ENCODE measurements around the gene TPBGL. TPM values are rescaled to one million over a fixed set of nuclear protein-coding genes. Genes with fewer than 3 reads are reported as not detected.

The TPBGL gene
- polyA plus RNA-seq, 1 donor: 0.39 TPM

DNA sequence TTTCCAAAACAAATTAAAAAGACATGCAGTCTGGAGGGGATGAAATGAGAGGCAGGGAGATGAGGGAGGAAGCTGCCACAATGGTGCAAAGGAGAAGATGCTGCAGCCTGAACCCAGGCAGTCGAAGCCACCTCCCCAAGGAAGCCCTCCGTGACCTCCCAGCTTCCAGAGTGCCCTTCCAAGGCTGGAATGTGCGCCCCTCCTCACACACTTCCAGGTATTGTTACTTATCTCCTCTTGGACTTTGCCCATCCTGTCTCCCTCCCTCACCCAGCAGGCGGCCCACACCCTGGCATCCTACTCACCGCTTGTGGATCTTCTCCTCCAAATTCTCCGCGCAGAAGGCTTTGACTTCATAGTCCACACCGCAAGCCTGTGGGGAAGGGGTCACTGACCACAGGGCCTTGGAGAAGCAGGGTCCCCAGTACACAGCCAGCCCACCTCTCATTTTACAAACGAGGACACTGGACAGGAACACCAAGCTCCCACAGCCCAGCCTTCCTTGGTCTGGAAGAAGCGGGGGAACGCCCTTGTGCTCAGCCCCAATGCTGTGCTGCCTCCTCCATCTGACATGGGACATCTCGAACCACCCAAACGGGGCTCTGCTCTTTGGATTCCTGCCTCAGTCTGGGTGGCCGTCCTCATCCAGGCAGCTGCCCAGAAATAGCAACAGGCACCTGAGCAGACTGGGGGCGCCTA is 40.3 kb downstream of the TPBGL start:
- WGBS (ENCODE audit: insufficient coverage, low lambda C conversion rate): no CpG with 5 or more reads among the region's 15 CpGs
- Histone ChIP-seq H3K9me3 (ENCODE audit: control insufficient read depth, low read depth, low read length) (no peaks in the 10 kb centered on the region), H3K27ac (ENCODE audit: low read length) (peak overlapping the region; percentile 22), H3K4me3 (ENCODE audit: low read length) (no peak overlapping the region), H3K27me3 (ENCODE audit: control insufficient read depth, insufficient read depth, low read length) (no peaks in the 10 kb centered on the region), H3K4me1 (ENCODE audit: control insufficient read depth, insufficient read depth, low read length) (peaks cover 11% of the 10 kb centered on the region), H3K36me3 (ENCODE audit: control insufficient read depth, insufficient read depth, low read length) (peaks cover 82% of the 10 kb centered on the region)
- DNase-seq: peak; percentile 53 to 81

DNA sequence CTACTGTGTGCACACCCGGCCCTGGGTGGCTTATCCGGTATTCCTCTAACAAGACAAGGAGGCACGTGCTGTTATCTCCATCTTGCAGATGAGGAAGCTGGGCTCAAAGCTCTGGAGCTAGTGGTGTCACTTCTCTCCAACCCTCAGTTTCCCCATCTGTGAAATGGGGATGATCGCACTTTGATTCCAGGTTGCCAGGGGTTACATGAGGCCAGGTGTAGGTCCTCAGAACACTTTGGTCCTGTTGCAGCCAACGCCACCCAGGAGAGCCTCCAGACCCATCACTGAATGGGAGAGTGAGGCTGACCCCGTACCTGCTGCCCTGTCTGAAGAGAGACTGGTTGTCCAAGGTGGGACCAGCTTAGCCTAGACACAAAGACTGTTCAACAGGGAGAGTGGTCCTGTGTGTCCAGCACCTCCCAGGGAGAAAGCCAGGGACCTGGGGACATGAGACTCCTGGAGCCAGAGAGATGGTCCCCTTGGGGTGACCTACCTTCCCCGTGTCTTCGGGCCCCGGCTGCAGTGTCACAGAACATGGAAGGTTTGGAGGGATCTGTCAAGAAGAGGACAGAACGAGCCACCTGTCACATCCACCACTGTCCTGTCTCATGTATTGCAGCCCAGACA is 41.0 kb downstream of the TPBGL start:
- WGBS (ENCODE audit: insufficient coverage, low lambda C conversion rate): no CpG with 5 or more reads among the region's 10 CpGs
- Histone ChIP-seq H3K9me3 (ENCODE audit: control insufficient read depth, low read depth, low read length) (no peaks in the 10 kb centered on the region), H3K27ac (ENCODE audit: low read length) (no peak overlapping the region), H3K36me3 (ENCODE audit: control insufficient read depth, insufficient read depth, low read length) (peaks cover 84% of the 10 kb centered on the region), H3K4me1 (ENCODE audit: control insufficient read depth, insufficient read depth, low read length) (peaks cover 11% of the 10 kb centered on the region), H3K27me3 (ENCODE audit: control insufficient read depth, insufficient read depth, low read length) (no peaks in the 10 kb centered on the region), H3K4me3 (ENCODE audit: low read length) (no peak overlapping the region)
- DNase-seq: no peak

DNA sequence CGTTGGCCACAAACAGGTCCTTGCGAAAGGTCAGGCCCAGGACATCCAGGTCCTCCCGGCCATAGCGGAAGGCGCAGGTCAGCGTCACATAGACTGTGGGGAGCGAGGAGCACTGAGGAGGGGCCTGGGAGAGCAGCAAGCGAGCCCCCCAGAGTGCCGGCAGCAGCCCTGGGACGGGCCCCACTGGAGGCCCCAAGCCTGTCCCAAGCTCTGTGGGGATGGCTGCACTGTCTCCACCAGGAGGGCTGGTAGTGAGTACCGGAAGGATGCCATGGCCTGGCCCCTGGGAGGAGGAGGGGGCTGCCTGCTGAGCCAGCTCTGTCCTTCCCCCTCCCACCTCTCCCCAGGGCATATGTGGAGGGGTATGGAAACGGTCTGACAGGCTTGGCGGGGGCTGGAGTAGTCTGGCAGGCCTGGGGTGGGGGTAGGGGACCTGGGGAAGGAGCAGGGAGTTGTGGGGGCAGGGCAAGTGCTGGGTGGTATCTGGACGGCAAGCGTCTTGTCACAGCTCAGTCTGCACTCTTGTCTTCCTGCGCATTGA is 42.9 kb downstream of the TPBGL start:
- 100% methylated on average over 3 of the region's 16 CpGs for WGBS (ENCODE audit: insufficient coverage, low lambda C conversion rate)
- peaks cover 11% of the 10 kb centered on the region for H3K4me1 ChIP-seq (ENCODE audit: control insufficient read depth, insufficient read depth, low read length)
- H3K9me3 ChIP-seq (ENCODE audit: control insufficient read depth, low read depth, low read length): no peaks in the 10 kb centered on the region
- H3K27ac ChIP-seq (ENCODE audit: low read length): no peak overlapping the region
- peaks cover 77% of the 10 kb centered on the region for H3K36me3 ChIP-seq (ENCODE audit: control insufficient read depth, insufficient read depth, low read length)
- DNase-seq: no peak
- H3K27me3 ChIP-seq (ENCODE audit: control insufficient read depth, insufficient read depth, low read length): no peaks in the 10 kb centered on the region
- no peak overlapping the region for H3K4me3 ChIP-seq (ENCODE audit: low read length)

- DNase-seq: no peak
- Histone ChIP-seq H3K36me3 (ENCODE audit: control insufficient read depth, insufficient read depth, low read length) (peaks cover 77% of the 10 kb centered on the region), H3K4me1 (ENCODE audit: control insufficient read depth, insufficient read depth, low read length) (peaks cover 5% of the 10 kb centered on the region), H3K4me3 (ENCODE audit: low read length) (no peak overlapping the region), H3K9me3 (ENCODE audit: control insufficient read depth, low read depth, low read length) (no peaks in the 10 kb centered on the region), H3K27ac (ENCODE audit: low read length) (no peak overlapping the region), H3K27me3 (ENCODE audit: control insufficient read depth, insufficient read depth, low read length) (no peaks in the 10 kb centered on the region)
- no CpG with 5 or more reads among the region's 5 CpGs for WGBS (ENCODE audit: insufficient coverage, low lambda C conversion rate)
These were observed 45.3 kb downstream of the TPBGL start for GRCh38 chr11:75285776-75286360.

DNA sequence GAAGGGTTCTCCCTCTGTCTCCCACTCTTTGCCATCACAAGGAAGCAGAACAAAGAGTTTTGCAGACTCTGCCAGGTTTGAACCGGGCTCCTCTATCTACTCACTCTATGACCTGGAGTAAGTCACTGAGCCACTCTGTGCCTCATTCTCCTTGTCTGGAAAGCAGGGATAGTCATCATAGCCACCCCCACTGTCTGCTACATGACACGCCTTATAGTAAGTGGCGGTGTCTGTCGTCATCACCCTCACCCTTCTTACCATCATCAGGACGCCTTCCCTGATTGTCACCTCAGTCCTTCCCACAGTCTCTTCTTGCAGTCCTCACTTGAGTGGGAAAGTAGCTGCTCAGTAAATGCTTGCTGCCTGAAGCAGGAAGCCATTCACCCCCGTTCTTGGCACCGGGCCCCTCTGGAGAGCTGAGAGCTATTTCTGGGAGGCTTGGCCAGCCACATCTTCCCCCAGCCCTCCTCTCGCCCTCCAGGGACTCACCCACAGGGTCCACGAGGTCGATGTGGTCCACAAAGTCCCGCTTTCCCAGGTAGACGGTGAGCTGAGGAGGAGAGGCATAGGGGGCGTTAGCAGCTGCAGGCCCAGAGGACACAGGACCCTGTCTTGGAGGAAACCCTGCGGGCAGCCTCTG is 46.4 kb downstream of the TPBGL start:
- DNase-seq: no peak
- no peaks in the 10 kb centered on the region for H3K9me3 ChIP-seq (ENCODE audit: control insufficient read depth, low read depth, low read length)
- no peak overlapping the region for H3K4me3 ChIP-seq (ENCODE audit: low read length)
- WGBS (ENCODE audit: insufficient coverage, low lambda C conversion rate): 93% methylated on average over 3 of the region's 14 CpGs
- peaks cover 73% of the 10 kb centered on the region for H3K36me3 ChIP-seq (ENCODE audit: control insufficient read depth, insufficient read depth, low read length)
- no peak overlapping the region for H3K27ac ChIP-seq (ENCODE audit: low read length)
- no peaks in the 10 kb centered on the region for H3K4me1 ChIP-seq (ENCODE audit: control insufficient read depth, insufficient read depth, low read length)
- H3K27me3 ChIP-seq (ENCODE audit: control insufficient read depth, insufficient read depth, low read length): no peaks in the 10 kb centered on the region

GRCh38 chr11:75287579-75287978 is 47.0 kb downstream of the TPBGL start:
- H3K27ac ChIP-seq (ENCODE audit: low read length): no peak overlapping the region
- no peaks in the 10 kb centered on the region for H3K4me1 ChIP-seq (ENCODE audit: control insufficient read depth, insufficient read depth, low read length)
- H3K4me3 ChIP-seq (ENCODE audit: low read length): no peak overlapping the region
- no peaks in the 10 kb centered on the region for H3K27me3 ChIP-seq (ENCODE audit: control insufficient read depth, insufficient read depth, low read length)
- no CpG with 5 or more reads among the region's 17 CpGs for WGBS (ENCODE audit: insufficient coverage, low lambda C conversion rate)
- no peak for DNase-seq
- H3K36me3 ChIP-seq (ENCODE audit: control insufficient read depth, insufficient read depth, low read length): peaks cover 66% of the 10 kb centered on the region
- no peaks in the 10 kb centered on the region for H3K9me3 ChIP-seq (ENCODE audit: control insufficient read depth, low read depth, low read length)

- Histone ChIP-seq H3K9me3 (ENCODE audit: control insufficient read depth, low read depth, low read length) (no peaks in the 10 kb centered on the region), H3K4me3 (ENCODE audit: low read length) (no peak overlapping the region), H3K27me3 (ENCODE audit: control insufficient read depth, insufficient read depth, low read length) (no peaks in the 10 kb centered on the region), H3K36me3 (ENCODE audit: control insufficient read depth, insufficient read depth, low read length) (peaks cover 51% of the 10 kb centered on the region), H3K4me1 (ENCODE audit: control insufficient read depth, insufficient read depth, low read length) (no peaks in the 10 kb centered on the region), H3K27ac (ENCODE audit: low read length) (no peak overlapping the region)
- 60% methylated on average over 1 of the region's 6 CpGs for WGBS (ENCODE audit: insufficient coverage, low lambda C conversion rate)
- no peak for DNase-seq
These were observed 48.9 kb downstream of the TPBGL start for GRCh38 chr11:75289511-75289760.

- Histone ChIP-seq H3K27me3 (ENCODE audit: control insufficient read depth, insufficient read depth, low read length) (no peaks in the 10 kb centered on the region), H3K36me3 (ENCODE audit: control insufficient read depth, insufficient read depth, low read length) (peaks cover 49% of the 10 kb centered on the region), H3K4me1 (ENCODE audit: control insufficient read depth, insufficient read depth, low read length) (no peaks in the 10 kb centered on the region), H3K4me3 (ENCODE audit: low read length) (no peak overlapping the region), H3K27ac (ENCODE audit: low read length) (no peak overlapping the region), H3K9me3 (ENCODE audit: control insufficient read depth, low read depth, low read length) (no peaks in the 10 kb centered on the region)
- no CpG with 5 or more reads among the region's 12 CpGs for WGBS (ENCODE audit: insufficient coverage, low lambda C conversion rate)
- DNase-seq: no peak
These were observed 49.3 kb downstream of the TPBGL start for GRCh38 chr11:75289919-75290318.

DNA sequence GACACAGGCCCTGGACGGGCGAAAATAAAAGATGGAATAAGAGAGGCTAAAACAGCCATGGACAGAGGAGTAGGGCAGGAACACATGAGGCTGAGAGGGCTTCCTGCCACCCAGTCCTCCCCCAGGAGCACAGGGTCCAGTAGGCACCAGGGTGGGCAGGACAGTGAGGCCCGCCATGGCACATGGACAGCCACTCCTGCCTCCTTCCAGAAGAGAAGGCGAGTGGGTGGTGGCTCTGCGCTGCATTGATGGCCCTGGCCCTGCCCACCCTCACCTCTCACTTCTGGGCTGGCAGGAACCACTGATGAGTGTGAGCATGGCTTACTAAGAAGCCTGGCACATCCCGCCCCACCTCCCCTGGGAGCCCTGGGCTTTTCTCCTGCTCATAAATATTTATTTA is 51.2 kb downstream of the TPBGL start:
- Histone ChIP-seq H3K9me3 (ENCODE audit: control insufficient read depth, low read depth, low read length) (no peaks in the 10 kb centered on the region), H3K27me3 (ENCODE audit: control insufficient read depth, insufficient read depth, low read length) (no peaks in the 10 kb centered on the region), H3K4me1 (ENCODE audit: control insufficient read depth, insufficient read depth, low read length) (no peaks in the 10 kb centered on the region), H3K27ac (ENCODE audit: low read length) (no peak overlapping the region), H3K4me3 (ENCODE audit: low read length) (no peak overlapping the region), H3K36me3 (ENCODE audit: control insufficient read depth, insufficient read depth, low read length) (peaks cover 41% of the 10 kb centered on the region)
- DNase-seq: no peak
- no CpG with 5 or more reads among the region's 6 CpGs for WGBS (ENCODE audit: insufficient coverage, low lambda C conversion rate)

DNA sequence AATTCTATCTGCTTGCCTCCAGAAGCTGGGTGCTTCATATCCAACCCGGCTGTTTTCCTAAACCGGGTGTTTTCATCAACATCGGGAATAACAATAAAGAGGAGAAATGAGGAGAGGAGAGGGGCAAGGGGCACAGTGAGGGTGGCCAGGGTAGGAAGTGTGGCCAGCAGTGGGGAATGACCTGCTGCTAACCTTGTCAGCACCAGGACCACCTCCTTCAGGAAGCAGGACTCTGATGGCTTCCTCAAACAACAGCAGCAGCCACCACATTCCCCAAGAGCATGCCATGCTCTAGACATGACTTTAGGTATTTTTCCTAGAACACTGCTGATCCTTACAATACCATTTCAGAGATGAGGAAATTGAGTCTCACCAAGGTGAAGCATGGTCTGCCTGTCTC is 52.4 kb downstream of the TPBGL start:
- no CpG with 5 or more reads among the region's 3 CpGs for WGBS (ENCODE audit: insufficient coverage, low lambda C conversion rate)
- no peak for DNase-seq
- Histone ChIP-seq H3K36me3 (ENCODE audit: control insufficient read depth, insufficient read depth, low read length) (peaks cover 31% of the 10 kb centered on the region), H3K27ac (ENCODE audit: low read length) (no peak overlapping the region), H3K9me3 (ENCODE audit: control insufficient read depth, low read depth, low read length) (no peaks in the 10 kb centered on the region), H3K4me3 (ENCODE audit: low read length) (no peak overlapping the region), H3K4me1 (ENCODE audit: control insufficient read depth, insufficient read depth, low read length) (no peaks in the 10 kb centered on the region), H3K27me3 (ENCODE audit: control insufficient read depth, insufficient read depth, low read length) (no peaks in the 10 kb centered on the region)
